GM18858 (cell line): ENCODE results near the gene FAM131B.
"Not testable (repeated sequence)": the region's sequence is repeated elsewhere in the genome, so short reads cannot be mapped to it uniquely, and the experiment has no call there.

Experiments
- ATAC-seq: cut with Tn5 transposase; IDR thresholded peaks from one replicate; pipeline ENCODE4 v1.9.1; 2021; ENCODE audit not compliant: unreplicated experiment

FAM131B gene

DNA sequence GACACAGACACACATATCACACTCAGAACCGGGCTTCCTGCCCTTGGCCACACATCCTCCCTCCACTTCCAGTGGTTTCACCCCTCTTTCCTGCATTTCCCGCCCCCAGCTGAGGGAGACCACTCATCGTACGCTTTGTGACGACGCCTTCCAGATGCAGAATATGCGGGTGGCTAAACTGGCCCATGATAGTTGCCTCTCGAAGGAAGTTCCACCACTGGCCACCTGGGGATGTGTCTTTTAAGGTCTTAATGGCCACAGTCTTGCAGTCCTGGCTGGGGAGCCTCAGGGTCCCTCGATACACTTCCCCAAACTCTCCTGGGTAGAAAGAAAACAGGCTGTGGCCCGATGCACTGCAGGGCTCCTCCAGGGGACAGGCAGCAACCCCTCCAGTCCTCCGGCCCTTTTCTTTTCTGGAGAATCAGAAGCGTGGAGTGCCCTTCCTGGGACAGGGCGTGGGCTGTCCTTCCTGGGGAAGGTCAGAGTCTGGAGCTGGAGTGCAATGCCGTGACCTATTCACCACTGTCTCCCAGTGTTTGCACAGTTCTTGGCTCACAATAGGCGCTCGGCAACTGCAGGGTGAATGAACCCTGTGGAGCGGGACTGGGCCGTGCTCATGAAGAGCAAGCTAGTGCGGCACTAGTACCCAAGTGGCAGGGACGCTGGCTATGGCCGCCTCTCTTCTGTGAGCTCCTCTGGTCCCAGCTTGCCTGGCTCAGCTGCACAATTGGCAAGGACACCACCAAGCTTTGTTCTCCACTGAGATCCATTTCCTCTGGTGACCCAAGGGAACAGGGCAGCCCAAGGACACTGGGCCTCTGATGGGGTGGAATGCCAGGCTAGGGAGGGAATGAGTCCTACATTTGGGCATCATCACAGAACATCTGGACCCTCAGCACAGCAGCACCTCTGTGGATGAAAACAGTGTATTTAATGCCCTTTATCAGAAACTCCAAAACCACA is 33.0 kb upstream of the FAM131B start:
- no peak for ATAC-seq

GRCh38 chr7:143394777-143395176 is 32.3 kb upstream of the FAM131B start:
- no peak for ATAC-seq

DNA sequence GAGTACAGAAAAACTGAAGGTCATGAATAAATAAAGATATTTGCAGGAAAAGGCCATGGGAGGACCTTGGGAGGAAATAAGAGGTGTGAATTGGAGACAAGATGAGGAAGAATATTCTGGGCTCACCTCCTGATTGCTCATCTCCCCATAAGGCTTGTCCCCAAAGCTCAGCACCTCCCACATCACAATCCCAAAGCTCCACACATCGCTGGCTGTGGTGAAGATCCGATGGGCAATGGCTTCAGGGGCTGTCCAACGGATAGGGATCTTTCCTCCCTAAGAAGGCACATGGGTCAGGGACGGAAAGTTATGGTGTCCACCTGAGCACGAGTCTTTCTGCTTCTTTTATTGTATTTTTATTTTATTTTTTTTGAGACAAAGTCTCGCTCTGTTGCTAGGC is 31.6 kb upstream of the FAM131B start:
- ATAC-seq: no peak

DNA sequence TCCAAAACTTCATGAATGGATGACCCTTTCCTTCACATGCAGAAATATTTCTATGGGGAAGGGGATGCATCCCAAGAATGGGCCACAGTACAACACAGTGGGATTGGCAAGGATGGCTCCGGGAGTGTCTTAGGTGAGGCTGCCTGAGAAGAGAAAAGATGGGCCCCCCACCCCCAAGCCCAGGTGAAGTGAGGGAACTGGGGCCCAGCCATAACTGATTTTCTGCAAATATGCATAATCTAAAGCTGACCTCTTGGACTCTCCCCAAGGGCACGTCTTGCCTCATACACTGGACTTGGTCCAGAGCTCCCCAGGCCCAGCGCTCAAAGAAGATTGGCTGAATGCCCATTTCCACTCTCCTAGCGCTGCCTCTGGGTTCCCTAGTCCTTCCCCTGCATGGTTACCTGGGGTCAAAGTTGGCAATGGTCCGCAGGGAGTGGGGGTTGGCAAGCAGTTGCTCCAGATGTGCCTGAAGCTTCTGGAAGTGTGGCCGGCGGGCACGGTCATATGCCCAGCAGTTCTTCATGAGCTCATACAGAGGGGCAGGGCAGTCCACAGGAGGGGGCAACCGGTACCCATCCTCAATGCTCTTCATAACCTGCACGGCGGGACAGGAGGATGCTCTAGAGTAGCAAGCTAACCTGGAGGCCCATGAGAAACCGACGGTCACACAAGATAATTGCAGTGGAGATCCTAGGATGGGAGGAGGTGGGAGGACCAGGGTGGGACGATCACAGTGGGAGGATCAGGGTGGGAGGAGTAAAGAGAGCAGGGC is 30.9 kb upstream of the FAM131B start:
- ATAC-seq: no peak

GRCh38 chr7:143392875-143393266 is 30.4 kb upstream of the FAM131B start:
- ATAC-seq: no peak

DNA sequence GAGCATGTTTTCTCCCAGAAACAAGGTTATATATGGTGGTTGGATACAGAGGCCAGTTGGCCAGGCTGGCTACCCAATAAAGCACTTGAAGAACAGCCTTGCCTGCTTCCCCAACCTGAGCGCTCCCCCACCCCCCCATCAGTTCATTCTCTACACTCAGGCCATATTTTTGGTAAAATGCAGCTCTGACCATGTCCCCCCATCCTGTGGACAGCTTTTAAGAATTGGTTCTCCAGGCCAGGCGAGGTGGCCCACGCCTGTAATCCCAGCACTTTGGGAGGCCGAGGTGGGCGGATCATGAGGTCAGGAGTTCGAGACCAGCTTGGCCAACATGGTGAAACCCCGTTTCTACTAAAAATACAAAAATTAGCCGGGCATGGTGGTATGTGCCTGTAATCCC is 29.9 kb upstream of the FAM131B start:
- not testable (repeated sequence) for ATAC-seq

DNA sequence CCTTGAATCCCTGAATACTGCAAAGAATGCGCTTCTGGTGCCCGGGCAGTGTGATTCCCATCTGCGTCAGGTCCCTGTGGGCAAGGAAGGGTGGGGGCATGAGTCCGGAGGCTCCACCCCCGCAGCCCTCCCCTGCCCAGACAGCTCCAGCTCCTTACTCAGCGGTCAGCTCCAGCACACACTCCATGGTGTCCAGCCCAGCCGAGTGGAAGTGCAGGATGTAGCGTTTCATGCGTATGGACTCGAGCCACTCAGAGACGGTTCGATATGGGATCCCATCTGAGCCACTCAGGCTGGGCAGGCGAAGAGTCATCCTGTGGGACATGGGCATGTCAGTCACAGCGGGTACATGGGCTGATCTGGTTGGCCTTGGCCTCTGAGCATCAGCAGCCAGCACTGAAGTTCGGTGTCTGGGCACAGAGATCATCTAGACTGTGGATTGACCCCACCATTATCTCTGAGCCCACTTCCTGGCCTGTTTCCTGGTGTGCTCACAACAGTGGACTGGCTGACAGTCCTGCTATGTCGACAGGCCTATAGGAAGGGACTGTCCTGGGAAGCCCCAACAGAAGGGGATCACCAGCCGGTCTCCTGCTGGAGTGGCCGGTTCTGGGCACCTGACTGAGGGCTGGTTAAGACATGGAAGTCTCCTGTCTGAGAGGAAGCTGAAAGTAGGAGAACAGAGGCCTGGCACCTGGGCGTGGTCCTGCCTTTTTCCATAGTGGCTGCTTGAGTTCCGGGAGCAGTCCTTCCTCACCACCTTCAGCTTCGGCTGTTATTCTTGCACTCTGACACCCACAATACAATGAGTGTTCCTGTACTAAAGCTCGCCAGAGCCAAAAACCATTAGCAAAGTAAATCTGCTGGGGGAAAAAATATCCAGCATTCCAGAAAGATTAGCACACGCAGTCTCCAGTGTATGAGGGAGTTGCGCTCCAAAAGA is 29.2 kb upstream of the FAM131B start:
- ATAC-seq: no peak

DNA sequence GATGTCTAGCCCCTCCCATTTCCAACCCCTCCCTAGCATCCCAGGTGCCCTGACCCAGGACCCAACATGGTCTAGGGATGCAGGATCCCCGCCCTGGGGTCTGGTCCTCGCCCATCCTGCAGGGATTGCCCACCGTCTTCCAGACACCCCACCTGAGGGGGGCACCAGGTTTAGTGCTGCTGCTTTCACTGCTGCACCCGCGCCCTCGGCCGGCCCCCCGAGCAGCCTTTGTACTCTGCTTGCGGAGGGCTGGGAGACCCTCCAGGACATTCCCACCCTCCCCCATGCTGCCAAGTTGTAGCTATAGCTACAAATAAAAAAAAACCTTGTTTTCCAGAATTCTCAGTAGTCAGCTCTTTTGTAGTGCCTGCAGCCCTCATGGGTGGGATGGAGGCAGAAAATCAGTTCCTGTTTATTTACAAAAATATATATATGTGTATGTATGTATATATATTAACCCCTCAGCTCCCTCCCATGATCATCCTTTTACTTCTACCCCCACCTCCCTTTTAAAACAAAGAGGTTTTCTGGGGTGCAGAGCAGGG is 28.3 kb upstream of the FAM131B start:
- ATAC-seq: no peak

- ATAC-seq: no peak
Measured at GRCh38 chr7:143390104-143390772, 27.7 kb upstream of the FAM131B start.

GRCh38 chr7:143389316-143390103 is 27.0 kb upstream of the FAM131B start:
- no peak for ATAC-seq

DNA sequence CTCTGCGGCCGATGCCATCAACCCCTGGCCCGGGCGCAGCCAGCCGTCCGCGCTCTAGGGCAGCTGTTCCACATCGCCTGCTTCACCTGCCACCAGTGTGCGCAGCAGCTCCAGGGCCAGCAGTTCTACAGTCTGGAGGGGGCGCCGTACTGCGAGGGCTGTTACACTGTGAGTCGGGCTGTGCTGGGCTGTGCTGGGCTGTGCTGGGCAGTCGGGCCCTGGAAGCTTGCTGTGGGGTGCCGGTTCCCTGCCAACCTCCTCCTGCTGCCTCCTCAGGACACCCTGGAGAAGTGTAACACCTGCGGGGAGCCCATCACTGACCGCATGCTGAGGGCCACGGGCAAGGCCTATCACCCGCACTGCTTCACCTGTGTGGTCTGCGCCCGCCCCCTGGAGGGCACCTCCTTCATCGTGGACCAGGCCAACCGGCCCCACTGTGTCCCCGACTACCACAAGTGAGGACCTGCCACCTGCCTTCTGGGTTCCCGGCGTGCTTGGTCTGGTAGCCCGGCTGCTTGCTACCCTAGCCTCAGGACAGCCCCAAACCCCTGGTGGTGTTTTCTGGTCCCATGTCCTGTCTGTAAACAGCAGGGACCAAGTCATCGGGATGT is 26.1 kb upstream of the FAM131B start:
- no peak for ATAC-seq

- no peak for ATAC-seq
Measured at GRCh38 chr7:143388051-143388450, 25.5 kb upstream of the FAM131B start.

GRCh38 chr7:143387156-143387975 is 24.9 kb upstream of the FAM131B start:
- no peak for ATAC-seq

- ATAC-seq: no peak
Measured at GRCh38 chr7:143385891-143386781, 23.6 kb upstream of the FAM131B start.

DNA sequence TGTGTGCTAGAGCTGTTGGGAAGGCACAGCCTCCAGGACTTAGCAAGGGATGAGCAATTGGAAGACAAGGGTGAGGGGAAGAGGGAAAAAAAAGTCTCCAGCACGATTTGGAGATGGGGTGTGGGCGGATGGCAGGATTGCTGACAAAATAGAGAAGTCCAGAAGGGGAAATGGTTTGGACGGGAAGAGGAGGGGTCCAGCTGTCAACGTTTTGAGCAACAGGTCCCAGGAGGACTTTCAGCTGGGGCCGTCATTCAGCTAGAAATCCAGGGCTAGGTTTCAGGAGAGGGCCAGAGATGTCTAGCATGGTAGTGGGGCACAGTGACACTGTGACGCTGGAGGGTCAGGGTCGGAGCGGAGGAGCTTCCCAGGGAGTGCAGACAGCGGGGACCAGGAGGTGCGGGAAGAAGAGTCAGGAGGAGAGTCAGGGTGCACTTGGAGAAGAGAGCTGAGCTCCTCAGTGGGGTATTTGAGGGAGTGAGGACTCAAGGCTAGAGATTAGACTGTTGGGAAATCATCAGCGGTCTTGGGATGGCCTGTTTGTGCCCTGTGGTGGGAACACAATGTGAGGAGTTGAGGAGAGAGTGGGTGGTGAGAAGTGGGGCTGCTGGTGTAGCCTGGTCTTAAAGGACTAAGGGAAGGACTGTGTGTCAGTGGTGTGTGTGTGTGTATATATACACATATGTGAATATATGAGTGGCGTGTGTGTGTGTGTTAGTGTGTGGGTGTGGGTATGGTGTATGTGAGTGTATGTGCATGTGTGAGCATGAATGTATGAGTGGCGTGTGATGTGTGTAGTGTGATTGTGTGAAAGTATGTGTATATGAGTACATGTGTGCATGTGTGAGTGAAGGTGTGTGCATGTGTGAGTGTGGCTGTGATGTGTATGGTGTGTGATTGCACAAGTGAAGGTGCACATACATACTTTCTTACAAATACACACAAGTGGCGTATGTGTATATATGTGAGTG is 22.4 kb upstream of the FAM131B start:
- no peak for ATAC-seq

- no peak for ATAC-seq
Measured at GRCh38 chr7:143384148-143384547, 21.6 kb upstream of the FAM131B start.
